Breast epithelium (tissue), 3 donors: ENCODE measurements around the gene ARV1.
"Not testable (repeated sequence)": the region's sequence is repeated elsewhere in the genome, so short reads cannot be mapped to it uniquely, and the experiment has no call there.

ENCODE experiments used
- CTCF ChIP-seq, 3 donors: fragments of 450-650 bp; IDR thresholded peaks; one replicate each; pipeline ENCODE4 v1.5.1; 2016 to 2017; ENCODE audit warnings: antibody characterized with exemption in 3 of 3, mild to moderate bottlenecking in 3 of 3, moderate library complexity in 3 of 3
- POLR2A ChIP-seq: fragments of 450-650 bp; IDR thresholded peaks from one replicate; pipeline ENCODE4 v1.6.1; 2016; ENCODE audit warnings: antibody characterized with exemption, mild to moderate bottlenecking, moderate library complexity
- POLR2AphosphoS5 ChIP-seq, 3 donors: sonication (generic); formaldehyde crosslinking; IDR thresholded peaks; one replicate each; pipeline ENCODE4 v1.6.1; 2017; ENCODE audit warnings: antibody characterized with exemption in 3 of 3

GRCh38 chr1:231045921-231046729 is 67.2 kb downstream of the ARV1 start:
- not testable (repeated sequence) for TF ChIP-seq CTCF (IDR thresholded peaks at IDR 0.05); POLR2AphosphoS5 (IDR thresholded peaks at IDR 0.05); POLR2A
